ENCODE results near the gene IHH. TPM values are rescaled to one million over a fixed set of nuclear protein-coding genes. Genes with fewer than 3 reads are reported as not detected.

The IHH gene
- total RNA-seq, 1 donor, result 0.10 TPM

- Histone ChIP-seq H3K9me3 (ENCODE audit: low read depth, low read length) (no peaks in the 10 kb centered on the region), H3K27me3 (ENCODE audit: insufficient read depth, low read length) (peaks cover 36% of the 10 kb centered on the region), H3K4me1 (ENCODE audit: insufficient read depth, low read length) (peaks cover under 1% of the 10 kb centered on the region), H3K4me3 (ENCODE audit: low read length) (no peak overlapping the region)
These were observed 24.8 kb downstream of the IHH start for GRCh38 chr2:219035942-219036341.

- Histone ChIP-seq H3K27me3 (ENCODE audit: insufficient read depth, low read length) (peaks cover 26% of the 10 kb centered on the region), H3K9me3 (ENCODE audit: low read depth, low read length) (no peaks in the 10 kb centered on the region), H3K4me1 (ENCODE audit: insufficient read depth, low read length) (no peaks in the 10 kb centered on the region), H3K4me3 (ENCODE audit: low read length) (no peak overlapping the region)
These were observed 25.9 kb downstream of the IHH start for GRCh38 chr2:219034823-219035222.

- Histone ChIP-seq H3K27me3 (ENCODE audit: insufficient read depth, low read length) (peaks cover 14% of the 10 kb centered on the region), H3K9me3 (ENCODE audit: low read depth, low read length) (no peaks in the 10 kb centered on the region), H3K4me1 (ENCODE audit: insufficient read depth, low read length) (no peaks in the 10 kb centered on the region), H3K4me3 (ENCODE audit: low read length) (no peak overlapping the region)
These were observed 28.5 kb downstream of the IHH start for GRCh38 chr2:219032051-219032745.

GRCh38 chr2:219031005-219031738, 29.5 kb downstream of the IHH start:
- Histone ChIP-seq H3K27me3 (ENCODE audit: insufficient read depth, low read length) (peaks cover 14% of the 10 kb centered on the region), H3K4me3 (ENCODE audit: low read length) (no peak overlapping the region), H3K4me1 (ENCODE audit: insufficient read depth, low read length) (no peaks in the 10 kb centered on the region), H3K9me3 (ENCODE audit: low read depth, low read length) (no peaks in the 10 kb centered on the region)

- Histone ChIP-seq H3K9me3 (ENCODE audit: low read depth, low read length) (no peaks in the 10 kb centered on the region), H3K27me3 (ENCODE audit: insufficient read depth, low read length) (peaks cover 14% of the 10 kb centered on the region), H3K4me1 (ENCODE audit: insufficient read depth, low read length) (no peaks in the 10 kb centered on the region), H3K4me3 (ENCODE audit: low read length) (no peak overlapping the region)
These were observed 30.4 kb downstream of the IHH start for GRCh38 chr2:219030177-219030940.

- Histone ChIP-seq H3K4me3 (ENCODE audit: low read length) (no peak overlapping the region), H3K9me3 (ENCODE audit: low read depth, low read length) (no peaks in the 10 kb centered on the region), H3K4me1 (ENCODE audit: insufficient read depth, low read length) (no peaks in the 10 kb centered on the region), H3K27me3 (ENCODE audit: insufficient read depth, low read length) (peaks cover 12% of the 10 kb centered on the region)
These were observed 30.9 kb downstream of the IHH start for GRCh38 chr2:219029829-219030165.

- Histone ChIP-seq H3K4me3 (ENCODE audit: low read length) (no peak overlapping the region), H3K9me3 (ENCODE audit: low read depth, low read length) (no peaks in the 10 kb centered on the region), H3K27me3 (ENCODE audit: insufficient read depth, low read length) (peaks cover 7% of the 10 kb centered on the region), H3K4me1 (ENCODE audit: insufficient read depth, low read length) (no peaks in the 10 kb centered on the region)
These were observed 31.5 kb downstream of the IHH start for GRCh38 chr2:219028996-219029828.

- Histone ChIP-seq H3K4me3 (ENCODE audit: low read length) (no peak overlapping the region), H3K27me3 (ENCODE audit: insufficient read depth, low read length) (peaks cover 3% of the 10 kb centered on the region), H3K4me1 (ENCODE audit: insufficient read depth, low read length) (no peaks in the 10 kb centered on the region), H3K9me3 (ENCODE audit: low read depth, low read length) (no peaks in the 10 kb centered on the region)
These were observed 32.6 kb downstream of the IHH start for GRCh38 chr2:219028141-219028540.

GRCh38 chr2:219027511-219028055, 33.1 kb downstream of the IHH start:
- Histone ChIP-seq H3K9me3 (ENCODE audit: low read depth, low read length) (no peaks in the 10 kb centered on the region), H3K27me3 (ENCODE audit: insufficient read depth, low read length) (no peaks in the 10 kb centered on the region), H3K4me3 (ENCODE audit: low read length) (no peak overlapping the region), H3K4me1 (ENCODE audit: insufficient read depth, low read length) (no peaks in the 10 kb centered on the region)

- Histone ChIP-seq H3K27me3 (ENCODE audit: insufficient read depth, low read length) (no peaks in the 10 kb centered on the region), H3K9me3 (ENCODE audit: low read depth, low read length) (no peaks in the 10 kb centered on the region), H3K4me1 (ENCODE audit: insufficient read depth, low read length) (no peaks in the 10 kb centered on the region), H3K4me3 (ENCODE audit: low read length) (no peak overlapping the region)
These were observed 33.8 kb downstream of the IHH start for GRCh38 chr2:219026946-219027345.

- no peaks in the 10 kb centered on the region for H3K9me3 ChIP-seq (ENCODE audit: low read depth, low read length)
- H3K4me1 ChIP-seq (ENCODE audit: insufficient read depth, low read length), result no peaks in the 10 kb centered on the region
- H3K4me3 ChIP-seq (ENCODE audit: low read length), result no peak overlapping the region
- no peaks in the 10 kb centered on the region for H3K27me3 ChIP-seq (ENCODE audit: insufficient read depth, low read length)
These were observed 34.8 kb downstream of the IHH start for GRCh38 chr2:219025637-219026585.

GRCh38 chr2:219024059-219024458, 36.7 kb downstream of the IHH start:
- Histone ChIP-seq H3K9me3 (ENCODE audit: low read depth, low read length) (no peaks in the 10 kb centered on the region), H3K4me1 (ENCODE audit: insufficient read depth, low read length) (no peaks in the 10 kb centered on the region), H3K27me3 (ENCODE audit: insufficient read depth, low read length) (no peaks in the 10 kb centered on the region), H3K4me3 (ENCODE audit: low read length) (no peak overlapping the region)

- H3K27me3 ChIP-seq (ENCODE audit: insufficient read depth, low read length), result no peaks in the 10 kb centered on the region
- H3K4me3 ChIP-seq (ENCODE audit: low read length), result no peak overlapping the region
- H3K4me1 ChIP-seq (ENCODE audit: insufficient read depth, low read length), result no peaks in the 10 kb centered on the region
- H3K9me3 ChIP-seq (ENCODE audit: low read depth, low read length), result no peaks in the 10 kb centered on the region
These were observed 37.6 kb downstream of the IHH start for GRCh38 chr2:219023045-219023605.

Measured in mononuclear cell (primary cell).